K562 (cell line): ENCODE data around the gene DNAJC1. TPM values are rescaled to one million over a fixed set of nuclear protein-coding genes. Genes with fewer than 3 reads are reported as not detected.

Experiments used
- BACH1 ChIP-seq: fragments of 200-800 bp; sonication (Bioruptor generic); IDR thresholded peaks from 2 replicates; pipeline ENCODE4 v1.6.1; 2016; ENCODE audit warnings: missing genetic modification characterization, missing compliant biosample characterization
- CBFA2T2 ChIP-seq: fragments of 450-650 bp; conservative IDR thresholded peaks from 2 replicates; pipeline ENCODE4 v1.6.1; 2017; ENCODE audit warnings: mild to moderate bottlenecking
- CBX8 ChIP-seq: fragments of 200-600 bp; sonication (generic); IDR thresholded peaks from 2 replicates; pipeline ENCODE4 v1.6.1; 2012; ENCODE audit warnings: borderline replicate concordance, mixed run types, low read depth, mild to moderate bottlenecking, moderate library complexity, mixed read lengths, low read length, control low read depth, inconsistent platforms; ENCODE audit not compliant: poor library complexity, severe bottlenecking; ENCODE audit errors: extremely low read depth
- CEBPG ChIP-seq, 3 experiments: fragments of 200-800 bp in 1 of 3; sonication (Bioruptor generic) in 1 of 3; sonication (generic) in 1 of 3; formaldehyde crosslinking in 1 of 3; IDR thresholded peaks in 2 of 3; conservative IDR thresholded peaks in 1 of 3; 2 replicates each; pipeline versions ENCODE4 v1.6.1 to v1.8.0; 2016 to 2022; ENCODE audit warnings: missing compliant biosample characterization in 2 of 3, missing genetic modification characterization in 2 of 3, mild to moderate bottlenecking in 1 of 3, missing genetic modification reagents in 1 of 3
- CTBP1 ChIP-seq: fragments of 450-650 bp; IDR thresholded peaks from 2 replicates; pipeline ENCODE4 v1.6.1; 2016; ENCODE audit warnings: borderline replicate concordance
- E2F8 ChIP-seq: fragments of 450-650 bp; IDR thresholded peaks from 2 replicates; pipeline ENCODE4 v1.7.1; 2018; ENCODE audit warnings: mild to moderate bottlenecking, low read depth; ENCODE audit not compliant: partially characterized antibody
- FIP1L1 ChIP-seq: fragments of 200-400 bp; formaldehyde crosslinking; IDR thresholded peaks from 2 replicates; pipeline ENCODE4 v1.6.1; 2018; ENCODE audit warnings: mild to moderate bottlenecking, low read depth, low read length; ENCODE audit not compliant: poor library complexity, severe bottlenecking
- FOXA3 ChIP-seq, 2 experiments: fragments of 450-650 bp in 1 of 2; sonication (generic) in 1 of 2; formaldehyde crosslinking; IDR thresholded peaks in 1 of 2; conservative IDR thresholded peaks in 1 of 2; 2 replicates each; pipeline versions ENCODE4 v1.4.0 to v1.8.0; 2020 to 2022; ENCODE audit warnings: mild to moderate bottlenecking in 2 of 2, missing genetic modification reagents in 1 of 2
- FOXJ2 ChIP-seq: fragments of 200-800 bp; sonication (Bioruptor generic); IDR thresholded peaks from 2 replicates; pipeline ENCODE4 v1.6.1; 2016; ENCODE audit warnings: missing genetic modification characterization, missing compliant biosample characterization
- GTF2B ChIP-seq: IDR thresholded peaks from 2 replicates; pipeline ENCODE4 v1.6.1; 2011; ENCODE audit not compliant: insufficient read length; ENCODE audit errors: extremely low read depth
- HLTF ChIP-seq: fragments of 450-650 bp; IDR thresholded peaks from 2 replicates; pipeline ENCODE4 v1.6.1; 2016
- HNRNPLL ChIP-seq: fragments of 200-400 bp; formaldehyde crosslinking; IDR thresholded peaks from 2 replicates; pipeline ENCODE4 v1.6.1; 2017; ENCODE audit warnings: low read length, low read depth, mild to moderate bottlenecking; ENCODE audit not compliant: poor library complexity, severe bottlenecking
- IRF9 ChIP-seq: fragments of 450-650 bp; IDR thresholded peaks from 2 replicates; pipeline ENCODE4 v1.6.1; 2016; ENCODE audit warnings: missing biosample characterization, missing genetic modification characterization
- KHSRP ChIP-seq: fragments of 450-650 bp; IDR thresholded peaks from 2 replicates; pipeline ENCODE4 v1.6.1; 2017
- NCOA2 ChIP-seq, 2 experiments: fragments of 450-650 bp; IDR thresholded peaks; 2 replicates each; pipeline ENCODE4 v1.6.1; 2018; ENCODE audit warnings: mild to moderate bottlenecking in 2 of 2, moderate library complexity in 1 of 2; ENCODE audit not compliant: partially characterized antibody in 2 of 2
- NFATC3 ChIP-seq: fragments of 450-650 bp; IDR thresholded peaks from 2 replicates; pipeline ENCODE4 v1.6.1; 2017; ENCODE audit warnings: mild to moderate bottlenecking
- PML ChIP-seq: IDR thresholded peaks from 2 replicates; pipeline ENCODE4 v1.6.1; 2012; ENCODE audit warnings: low read length, inconsistent platforms
- RBBP5 ChIP-seq: fragments of 200-600 bp; sonication (generic); IDR thresholded peaks from 2 replicates; pipeline ENCODE4 v1.6.1; 2012; ENCODE audit warnings: borderline replicate concordance, mild to moderate bottlenecking, low read length, control low read depth, inconsistent platforms; ENCODE audit not compliant: insufficient read depth, poor library complexity, severe bottlenecking
- TAL1 ChIP-seq: fragments of 450-650 bp; IDR thresholded peaks from 2 replicates; pipeline ENCODE4 v1.6.1; 2016; ENCODE audit warnings: mild to moderate bottlenecking
- TEAD1 ChIP-seq, 2 experiments: fragments of 450-650 bp in 1 of 2; sonication (generic) in 1 of 2; formaldehyde crosslinking; IDR thresholded peaks; 2 replicates each; pipeline versions ENCODE4 v1.4.0 to v1.8.0; 2020 to 2022; ENCODE audit warnings: mild to moderate bottlenecking in 2 of 2, missing genetic modification reagents in 1 of 2
- ZNF644 ChIP-seq: fragments of 200-800 bp; sonication (Bioruptor generic); IDR thresholded peaks from 2 replicates; pipeline ENCODE4 v1.6.1; 2016; ENCODE audit warnings: low read depth, missing genetic modification characterization, missing compliant biosample characterization
- polyA plus RNA-seq, 8 experiments: library from polyadenylated mRNA; depleted of rRNA in 4 of 8; stranded (reverse) in 5 of 8; unstranded in 3 of 8; fragments of >200 nt; fragmentation: Nextera tagmentation in 2 of 8; fragmentation: Illumina TruSeq in 1 of 8; extraction: Ambion mirVana in 2 of 8; extraction: Trizol in 1 of 8; gene quantifications; 2 replicates each; pipeline versions ENCODE4 v1.2.1 to v1.2.3, GENCODE V29; 2011 to 2014; ENCODE audit warnings: inconsistent platforms in 1 of 8, missing spikeins in 1 of 8
- total RNA-seq, 7 experiments: library from RNA; depleted of rRNA in 6 of 7; stranded (reverse); fragments of >200 nt in 6 of 7; fragmentation: Illumina TruSeq in 2 of 7; extraction: Trizol in 2 of 7; gene quantifications; 2 replicates each; pipeline versions ENCODE4 v1.2.1 to v1.2.3, GENCODE V29; 2011 to 2021; ENCODE audit warnings: low replicate concordance in 1 of 7

DNAJC1 gene
- total and polyA plus RNA-seq, 9 of the 15 experiments (the other 6 are each of a cell fraction or from before 2014, with no cell fraction given): 5.4 to 77.6 (median 40.3) TPM

- TF ChIP-seq E2F8 (peak; percentile 17), BACH1 (tag) (0 out of 2 replicates have a peak, but pooled peaks have one; percentile 2), NCOA2 (IDR thresholded peaks at IDR 0.05; ENCODE audit: partially characterized antibody in 2 of 2) (peak in 1 of 2 experiments; percentile 44), IRF9 (tag) (peak; percentile 36; the same call in 1 of the 2 replicates), HLTF (peak; percentile 66; the same call in 1 of the 2 replicates), CEBPG (CRISPR knock-in tag; IDR thresholded peaks at IDR 0.05) (no peak), CEBPG (tag; conservative IDR thresholded peaks at IDR 0.05 in 1 of 2, IDR thresholded peaks at IDR 0.05 in 1 of 2) (peak; percentile 54 to 80), TEAD1 (CRISPR knock-in tag; IDR thresholded peaks at IDR 0.05) (peak in 1 of 2 experiments; percentile 56; a peak in 1 of 4 replicates), FOXA3 (CRISPR knock-in tag; conservative IDR thresholded peaks at IDR 0.05 in 1 of 2, IDR thresholded peaks at IDR 0.05 in 1 of 2) (peak in 1 of 2 experiments; percentile 98; a peak in 2 of 4 replicates), CBX8 (no peak), PML (peak; percentile 79; the same call in 1 of the 2 replicates), ZNF644 (tag) (peak; percentile 83), FOXJ2 (tag) (peak; percentile 91), FIP1L1 (no peak), GTF2B (no peak), RBBP5 (peak; percentile 33), NFATC3 (peak; percentile 58; the same call in 1 of the 2 replicates), CBFA2T2 (peak; percentile 94), HNRNPLL (no peak), TAL1 (peak; percentile 92), CTBP1 (peak; percentile 87), KHSRP (peak; percentile 56; the same call in 1 of the 2 replicates)
Measured at GRCh38 chr10:22017283-22018020, 13.9 kb upstream of the DNAJC1 start (continued).
